Mucosa of descending colon (tissue), 3 donors: ENCODE data around the gene FGF1. TPM values are rescaled to one million over a fixed set of nuclear protein-coding genes. Genes with fewer than 3 reads are reported as not detected.

Experiments
- ATAC-seq: fragments of 200-7000 bp; cut with Tn5 transposase; one replicate; pipeline ENCODE4 v1.9.1; 2020; ENCODE audit warnings: mild to moderate bottlenecking, moderate library complexity
- DNase-seq, 3 donors: peaks; one replicate each; pipeline ENCODE4 v3.0.0-alpha.2; 2020
- H3K36me3 ChIP-seq: fragments of 200-600 bp; one replicate; pipeline ENCODE4 v1.8.0; 2021; ENCODE audit warnings: low read depth, mild to moderate bottlenecking
- H3K4me1 ChIP-seq: fragments of 200-600 bp; one replicate; pipeline ENCODE4 v1.8.0; 2021; ENCODE audit warnings: low read depth, mild to moderate bottlenecking
- H3K4me3 ChIP-seq: fragments of 200-600 bp; one replicate; pipeline ENCODE4 v1.8.0; 2021; ENCODE audit warnings: mild to moderate bottlenecking
- H3K9me3 ChIP-seq: fragments of 200-600 bp; one replicate; pipeline ENCODE4 v1.8.0; 2021; ENCODE audit warnings: mild to moderate bottlenecking
- CTCF ChIP-seq: fragments of 200-600 bp; IDR thresholded peaks from one replicate; pipeline ENCODE4 v1.8.0; 2022; ENCODE audit warnings: antibody characterized with exemption, mild to moderate bottlenecking
- intact Hi-C, 2 donors: fragments of 100-400 bp; cut with DNase I in 1 of 2; cut with micrococcal nuclease in 1 of 2; formaldehyde crosslinking; loops; one replicate each; pipeline versions ENCODE4 v1.11.0 to v1.11.1; 2022; cut with DNase I, micrococcal nuclease
- total RNA-seq, 3 donors: library from RNA; stranded (reverse); fragmentation: NEBNext Ultra II Directional in 2 of 3; extraction: Animal tissue kit (Norgen Biotek cat#: 25700) in 2 of 3; gene quantifications; one replicate each; pipeline versions ENCODE4 v1.2.1 to v1.2.4, GENCODE V29; 2021 to 2023
- donor health status: DM: no; HTN: no; CAD: no; lungs with moderate emphysema.
- donor health status: DM: no; HTN: no; CAD: no.
- donor health status: DM: no; HTN: yes; CAD: no.

Gene FGF1
- total RNA-seq, 3 donors from 2014 or later, result 0.31 to 3.5 (median 0.35) TPM

- H3K4me1 ChIP-seq, result no peaks in the 10 kb centered on the region
These were observed 11.1 kb downstream of the FGF1 start for GRCh38 chr5:142674531-142675469.

GRCh38 chr5:142671801-142672200 is 14.1 kb downstream of the FGF1 start:
- intact Hi-C loops, result no loop called here
- Histone ChIP-seq H3K4me3 (no peak overlapping the region), H3K9me3 (no peaks in the 10 kb centered on the region), H3K36me3 (no peaks in the 10 kb centered on the region), H3K4me1 (no peaks in the 10 kb centered on the region)
- no peak for DNase-seq
- no peak for TF ChIP-seq CTCF
- no peak for ATAC-seq

More at GRCh38 chr5:142674531-142675469, 11.1 kb downstream of the FGF1 start:
- DNase-seq (no peak), ATAC-seq (no peak)
- H3K4me3 ChIP-seq, result no peak overlapping the region
- H3K36me3 ChIP-seq, result no peaks in the 10 kb centered on the region
- H3K9me3 ChIP-seq, result no peaks in the 10 kb centered on the region
- intact Hi-C loops, result no loop called here
- no peak for TF ChIP-seq CTCF

DNA sequence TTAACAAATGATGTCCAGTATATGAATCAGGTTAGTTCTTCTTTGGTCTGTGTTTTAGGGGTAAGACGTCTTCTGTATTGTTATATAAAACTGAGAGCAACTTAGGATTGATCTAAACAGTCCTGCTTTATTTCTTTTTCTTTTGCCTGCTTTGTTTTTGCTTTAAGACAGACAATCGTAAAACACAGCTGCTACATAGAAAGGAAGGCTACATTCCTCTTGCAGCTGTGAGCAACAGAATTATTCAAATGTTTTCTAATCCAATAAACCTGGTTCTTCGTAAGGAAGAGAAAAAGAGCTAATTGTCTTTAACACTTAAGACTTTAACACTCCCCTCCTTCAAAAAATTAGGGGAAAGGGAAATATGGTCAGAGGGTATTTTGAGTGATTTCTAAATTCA is 14.6 kb downstream of the FGF1 start:
- intact Hi-C loops, result no loop called here
- no peak for ATAC-seq

DNA sequence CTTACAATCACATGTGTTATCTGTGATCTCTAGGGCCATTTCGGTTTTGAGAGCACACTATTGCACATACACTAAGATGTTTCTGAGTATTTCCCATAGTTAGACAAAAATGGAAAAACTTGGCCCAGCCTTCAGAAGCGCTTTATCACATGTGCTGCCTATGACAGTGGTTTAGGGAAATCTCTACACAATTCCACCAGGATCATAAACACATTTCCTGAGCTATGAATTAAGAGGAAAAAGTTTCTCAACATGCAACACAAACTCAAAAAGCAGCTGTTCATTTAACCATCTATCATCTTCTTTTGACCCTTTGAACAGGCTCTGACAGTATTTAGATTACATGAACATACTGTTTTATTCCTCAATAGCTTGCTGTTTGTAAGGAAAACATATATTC is 15.1 kb downstream of the FGF1 start:
- H3K4me3 ChIP-seq, result no peak overlapping the region
- no peaks in the 10 kb centered on the region for H3K9me3 ChIP-seq
- intact Hi-C loops, result no loop called here
- no peak for TF ChIP-seq CTCF
- H3K36me3 ChIP-seq, result no peaks in the 10 kb centered on the region
- H3K4me1 ChIP-seq, result no peaks in the 10 kb centered on the region
- DNase-seq, result no peak
- ATAC-seq, result no peak

More for the DNA sequence above, 14.6 kb downstream of the FGF1 start:
- no peak for TF ChIP-seq CTCF
- H3K9me3 ChIP-seq, result no peaks in the 10 kb centered on the region
- no peaks in the 10 kb centered on the region for H3K4me1 ChIP-seq
- no peak for DNase-seq
- H3K4me3 ChIP-seq, result no peak overlapping the region
- no peaks in the 10 kb centered on the region for H3K36me3 ChIP-seq

DNA sequence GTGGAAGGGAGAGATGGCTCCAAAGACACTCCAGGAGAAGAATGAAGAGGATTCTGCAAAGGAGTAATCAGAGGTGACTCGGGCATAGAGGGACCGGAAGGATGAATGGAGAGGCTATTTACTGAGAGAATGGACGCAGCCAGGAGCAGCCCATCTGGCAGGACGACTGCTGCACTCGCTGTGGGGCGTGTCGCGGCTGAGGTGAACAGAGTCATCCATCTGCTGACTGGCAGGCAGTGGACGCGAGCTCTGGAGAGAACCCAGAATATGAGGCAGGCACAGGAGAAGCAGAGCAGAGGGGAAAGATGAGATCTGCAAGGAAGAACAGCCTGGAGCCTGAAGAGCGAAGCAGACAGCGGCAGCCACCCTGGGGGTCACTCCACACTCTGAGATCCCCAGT is 16.4 kb downstream of the FGF1 start:
- ATAC-seq, result no peak
- H3K4me3 ChIP-seq, result no peak overlapping the region
- H3K9me3 ChIP-seq, result no peaks in the 10 kb centered on the region
- no peaks in the 10 kb centered on the region for H3K4me1 ChIP-seq
- no peak for DNase-seq
- no peak for TF ChIP-seq CTCF
- intact Hi-C loops, result no loop called here
- no peaks in the 10 kb centered on the region for H3K36me3 ChIP-seq
